ENCODE data around the gene ZNRF3. TPM values are rescaled to one million over a fixed set of nuclear protein-coding genes. Genes with fewer than 3 reads are reported as not detected.

ZNRF3 gene
- polyA plus RNA-seq, 1 donor (not counting 4 experiments of a cell fraction or from before 2014, with no cell fraction given), result 2.6 TPM

DNA sequence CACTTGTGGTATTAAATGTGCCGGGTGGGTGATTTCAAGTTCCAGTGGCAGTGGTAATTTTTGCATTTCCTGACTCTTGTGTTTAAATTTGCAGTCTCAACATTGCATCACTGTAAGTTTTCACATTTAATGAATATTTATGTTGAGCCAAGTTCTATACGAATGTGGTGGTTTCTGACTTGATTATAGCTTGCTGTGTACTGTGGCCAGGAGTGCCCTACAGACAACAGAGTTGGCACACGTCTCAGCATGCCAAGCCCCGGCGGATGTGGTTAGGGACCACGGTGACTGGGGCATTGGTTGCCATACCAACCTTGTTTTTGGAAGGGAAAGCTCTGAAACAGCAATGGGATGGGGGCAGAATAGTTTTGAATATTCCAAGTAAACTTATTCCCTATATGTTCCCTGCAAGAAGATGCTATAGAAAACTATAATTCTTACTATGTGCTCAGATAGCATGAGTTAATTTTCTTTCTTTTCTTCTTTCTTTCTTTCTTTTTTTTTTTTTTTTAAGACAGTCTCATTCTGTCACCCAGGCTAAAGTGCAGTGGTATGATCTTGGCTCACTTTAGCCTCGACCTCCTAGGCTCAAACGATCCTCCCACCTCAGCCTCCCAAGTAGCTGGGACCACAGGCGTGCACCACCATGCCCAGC, 16.0 kb downstream of the ZNRF3 start:
- no peaks in the 10 kb centered on the region for H3K9me3 ChIP-seq (ENCODE audit: control insufficient read depth, low read depth, low read length)
- FAIRE-seq, result peak; percentile 94
- no peaks in the 10 kb centered on the region for H3K36me3 ChIP-seq (ENCODE audit: control insufficient read depth in 2 of 2, extremely low read depth in 1 of 2, insufficient read depth in 2 of 2, low read length in 2 of 2)
- dilution Hi-C loops (cut with MboI; ENCODE audit: extremely low pct_ligation_motif_present, low sequenced_read_pairs), result no loop called here
- no peak overlapping the region for H2AFZ ChIP-seq (ENCODE audit: control insufficient read depth, low read length)
- peaks cover 74% of the 10 kb centered on the region for H3K4me1 ChIP-seq (ENCODE audit: control insufficient read depth, extremely low read depth, insufficient read depth, low read length)
- H3K79me2 ChIP-seq (ENCODE audit: control insufficient read depth, insufficient read depth, low read length), result peaks cover 44% of the 10 kb centered on the region
- H3K27me3 ChIP-seq (ENCODE audit: control insufficient read depth, extremely low read depth, insufficient read depth, low read length), result no peaks in the 10 kb centered on the region
- TF ChIP-seq, protein P1, sequence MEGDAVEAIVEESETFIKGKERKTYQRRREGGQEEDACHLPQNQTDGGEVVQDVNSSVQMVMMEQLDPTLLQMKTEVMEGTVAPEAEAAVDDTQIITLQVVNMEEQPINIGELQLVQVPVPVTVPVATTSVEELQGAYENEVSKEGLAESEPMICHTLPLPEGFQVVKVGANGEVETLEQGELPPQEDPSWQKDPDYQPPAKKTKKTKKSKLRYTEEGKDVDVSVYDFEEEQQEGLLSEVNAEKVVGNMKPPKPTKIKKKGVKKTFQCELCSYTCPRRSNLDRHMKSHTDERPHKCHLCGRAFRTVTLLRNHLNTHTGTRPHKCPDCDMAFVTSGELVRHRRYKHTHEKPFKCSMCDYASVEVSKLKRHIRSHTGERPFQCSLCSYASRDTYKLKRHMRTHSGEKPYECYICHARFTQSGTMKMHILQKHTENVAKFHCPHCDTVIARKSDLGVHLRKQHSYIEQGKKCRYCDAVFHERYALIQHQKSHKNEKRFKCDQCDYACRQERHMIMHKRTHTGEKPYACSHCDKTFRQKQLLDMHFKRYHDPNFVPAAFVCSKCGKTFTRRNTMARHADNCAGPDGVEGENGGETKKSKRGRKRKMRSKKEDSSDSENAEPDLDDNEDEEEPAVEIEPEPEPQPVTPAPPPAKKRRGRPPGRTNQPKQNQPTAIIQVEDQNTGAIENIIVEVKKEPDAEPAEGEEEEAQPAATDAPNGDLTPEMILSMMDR (optimal IDR thresholded peaks at IDR 0.05 in 1 of 3, IDR thresholded peaks at IDR 0.05 in 1 of 3, conservative IDR thresholded peaks at IDR 0.05 in 1 of 3; ENCODE audit: extremely low read depth in 1 of 3, insufficient read depth in 2 of 3, low read length in 3 of 3), result no peak
- peak overlapping the region; percentile 55 for H3K27ac ChIP-seq (ENCODE audit: control insufficient read depth, insufficient read depth, low read length)
- DNase-seq (ENCODE audit: low read depth, low spot score), result peak; percentile 66
- H4K20me1 ChIP-seq (ENCODE audit: control insufficient read depth, extremely low read depth, insufficient read depth, low read length), result no peaks in the 10 kb centered on the region
- H3K9ac ChIP-seq (ENCODE audit: control insufficient read depth, extremely low read depth, insufficient read depth, low read length), result no peak overlapping the region
- H3K9me1 ChIP-seq (ENCODE audit: control insufficient read depth, extremely low read depth, insufficient read depth, low read length), result no peaks in the 10 kb centered on the region
- peak overlapping the region; percentile 79 for H3K4me2 ChIP-seq (ENCODE audit: control insufficient read depth, extremely low read depth, insufficient read depth, low read depth, low read length)
- H3K4me3 ChIP-seq (ENCODE audit: control insufficient read depth in 2 of 3, extremely low read depth in 1 of 3, insufficient read depth in 2 of 3, low read depth in 1 of 3, low read length in 3 of 3), result no peak overlapping the region

DNA sequence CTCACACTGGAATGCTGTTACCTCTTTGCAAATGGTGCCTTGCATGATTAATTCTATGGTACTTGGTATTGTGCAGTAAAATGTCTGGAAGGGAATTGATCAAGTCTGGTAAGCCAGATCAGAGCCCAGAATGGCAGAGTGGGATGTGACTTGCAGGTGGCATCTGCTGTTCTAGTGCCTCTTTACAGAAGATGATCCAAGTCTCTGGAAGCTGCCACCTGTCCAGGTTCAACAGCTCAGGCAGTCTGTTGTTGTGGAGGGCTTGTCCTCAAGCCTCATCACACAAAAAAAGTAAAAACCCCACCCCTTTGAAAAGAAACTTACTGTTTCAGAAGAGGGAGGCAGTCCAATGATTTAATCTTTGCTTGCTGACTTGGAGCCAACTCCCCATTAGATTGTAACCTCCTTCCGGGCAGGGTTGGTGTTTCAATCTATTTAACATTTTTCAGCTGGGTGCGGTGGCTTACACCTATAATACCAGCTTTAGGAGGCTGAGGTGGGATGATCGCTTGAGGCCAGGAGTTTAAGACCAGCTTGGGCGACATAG, 17.1 kb downstream of the ZNRF3 start:
- H3K27ac ChIP-seq (ENCODE audit: control insufficient read depth, insufficient read depth, low read length), result no peak overlapping the region
- TF ChIP-seq EZH2 (IDR thresholded peaks at IDR 0.05; ENCODE audit: low read length), result no peak
- TF ChIP-seq, protein P1 (optimal IDR thresholded peaks at IDR 0.05 in 1 of 3, IDR thresholded peaks at IDR 0.05 in 1 of 3, conservative IDR thresholded peaks at IDR 0.05 in 1 of 3; ENCODE audit: extremely low read depth in 1 of 3, insufficient read depth in 2 of 3, low read length in 3 of 3), result no peak

More for the DNA sequence above, 17.1 kb downstream of the ZNRF3 start:
- Histone ChIP-seq H3K9ac (ENCODE audit: control insufficient read depth, extremely low read depth, insufficient read depth, low read length) (no peak overlapping the region), H3K4me2 (ENCODE audit: control insufficient read depth, extremely low read depth, insufficient read depth, low read depth, low read length) (peak overlapping the region; percentile 29), H3K27me3 (ENCODE audit: control insufficient read depth, extremely low read depth, insufficient read depth, low read length) (no peaks in the 10 kb centered on the region), H3K36me3 (ENCODE audit: control insufficient read depth in 2 of 2, extremely low read depth in 1 of 2, insufficient read depth in 2 of 2, low read length in 2 of 2) (no peaks in the 10 kb centered on the region), H3K9me3 (ENCODE audit: control insufficient read depth, low read depth, low read length) (no peaks in the 10 kb centered on the region), H2AFZ (ENCODE audit: control insufficient read depth, low read length) (no peak overlapping the region), H3K4me3 (ENCODE audit: control insufficient read depth in 2 of 3, extremely low read depth in 1 of 3, insufficient read depth in 2 of 3, low read depth in 1 of 3, low read length in 3 of 3) (no peak overlapping the region), H3K9me1 (ENCODE audit: control insufficient read depth, extremely low read depth, insufficient read depth, low read length) (no peaks in the 10 kb centered on the region), H3K4me1 (ENCODE audit: control insufficient read depth, extremely low read depth, insufficient read depth, low read length) (peaks cover 73% of the 10 kb centered on the region), H3K79me2 (ENCODE audit: control insufficient read depth, insufficient read depth, low read length) (peaks cover 36% of the 10 kb centered on the region), H4K20me1 (ENCODE audit: control insufficient read depth, extremely low read depth, insufficient read depth, low read length) (no peaks in the 10 kb centered on the region)
- peak; percentile 17 for FAIRE-seq
- dilution Hi-C loops (cut with MboI; ENCODE audit: extremely low pct_ligation_motif_present, low sequenced_read_pairs), result no loop called here
- no peak for DNase-seq (ENCODE audit: low read depth, low spot score)
